ENCODE measurements around the gene OR2G6.
"Not testable (repeated sequence)": the region's sequence is repeated elsewhere in the genome, so short reads cannot be mapped to it uniquely, and the experiment has no call there.

Gene OR2G6

GRCh38 chr1:248574657-248575056 is 66.8 kb downstream of the OR2G6 start, which contains the start of gene OR2T34:
OR2T34 (minus strand) TSS chr1:248574757; CDS start chr1:248574757, 0 bp downstream.
- DNase-seq (ENCODE audit: low read depth in 2 of 2) = not testable (repeated sequence)

DNA sequence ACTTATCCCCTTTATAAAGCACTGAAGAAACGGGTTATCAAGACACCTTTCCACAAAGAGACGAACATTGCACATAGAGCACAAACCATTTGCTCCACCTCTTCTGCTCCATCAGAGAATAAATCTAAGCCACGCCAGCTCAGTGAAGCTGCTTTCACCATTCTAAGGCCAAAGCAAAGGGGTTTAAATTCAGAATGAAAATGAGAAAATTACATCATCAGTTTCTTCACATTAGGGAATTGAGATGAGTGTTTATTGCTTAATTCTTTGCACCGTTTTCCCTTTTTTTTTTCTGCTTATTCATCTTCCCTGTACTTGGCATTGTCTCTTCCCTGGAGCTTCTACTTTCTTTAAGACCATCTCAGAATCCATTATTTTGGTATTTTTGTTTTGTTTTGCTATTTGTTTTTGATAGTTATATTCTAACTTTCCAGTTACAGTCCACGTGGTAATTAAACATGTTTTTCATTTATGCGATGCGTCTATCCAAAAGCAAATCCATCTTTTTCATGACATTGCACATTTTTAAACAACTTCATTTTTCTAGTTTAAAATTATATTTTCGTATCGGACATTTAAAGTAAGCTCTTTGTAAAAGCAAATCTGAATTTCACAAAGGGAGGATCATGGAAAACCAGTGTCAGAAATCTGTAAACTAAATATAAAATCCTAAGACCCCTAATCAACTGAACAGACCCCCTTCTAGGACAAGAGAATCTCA is 68.5 kb downstream of the OR2G6 start:
- no peak for DNase-seq (ENCODE audit: low read depth in 2 of 2)

Data from stimulated activated CD8-positive, alpha-beta memory T cell treated with anti-CD3 and anti-CD28 coated beads, Interleukin-2, amount 100 ng/mL, for 1 hour (primary cell).